Activated T-helper 1 cell treated with anti-CD3 and anti-CD28 coated beads, Interleukin-12 subunit alpha, Interleukin-12 subunit beta, Interleukin-2, Interleukin-4 antibody, amounts not matched to agents 30 ng/mL and 10 ng/mL and 1 ng/mL, durations not matched to agents 14 hours and 24 hours and 36 hours (primary cell): ENCODE data around the gene C11orf98. TPM values are rescaled to one million over a fixed set of nuclear protein-coding genes. Genes with fewer than 3 reads are reported as not detected.
A peak's percentile ranks its signal among the peaks of the same experiment; 100 is the strongest.
"Not testable (repeated sequence)": the region's sequence is repeated elsewhere in the genome, so short reads cannot be mapped to it uniquely, and the experiment has no call there.

Experiments
- DNase-seq: peaks from one replicate; pipeline ENCODE4 v3.0.0; 2021; ENCODE audit warnings: low spot score
- H3K27ac Mint-ChIP-seq: one replicate; pipeline ENCODE4 v1.8.0; 2021; ENCODE audit warnings: mild to moderate bottlenecking, mixed read lengths
- H3K27me3 Mint-ChIP-seq: one replicate; pipeline ENCODE4 v1.8.0; 2022; ENCODE audit warnings: mild to moderate bottlenecking, moderate library complexity, mixed read lengths; ENCODE audit not compliant: insufficient read depth
- H3K36me3 Mint-ChIP-seq: one replicate; pipeline ENCODE4 v1.8.0; 2021; ENCODE audit warnings: low read depth, mixed read lengths
- H3K4me1 Mint-ChIP-seq: one replicate; pipeline ENCODE4 v1.8.0; 2021; ENCODE audit warnings: low read depth, mixed read lengths
- H3K4me3 Mint-ChIP-seq: one replicate; pipeline ENCODE4 v1.8.0; 2021; ENCODE audit warnings: mild to moderate bottlenecking, moderate library complexity, mixed read lengths
- H3K9me3 Mint-ChIP-seq: one replicate; pipeline ENCODE4 v1.8.0; 2021; ENCODE audit warnings: mixed read lengths
- intact Hi-C: fragments of 100-400 bp; cut with micrococcal nuclease; formaldehyde crosslinking; loops from one replicate; pipeline ENCODE4 v1.15.1; 2024
- total RNA-seq: library from RNA; stranded (reverse); gene quantifications from 2 replicates; pipeline ENCODE4 v1.2.3, GENCODE V29; 2022

The C11orf98 gene
- total RNA-seq, 1 donor from 2014 or later, result 151 TPM

- intact Hi-C loops, result loop anchor here (5.0 kb wide), 1 partner anchor 583 kb away; the partner anchor contains the start of gene INCENP
- DNase-seq, result no peak
- Mint-ChIP-seq H3K4me3 (peak overlapping the region; percentile 89), H3K36me3 (peaks cover 23% of the 10 kb centered on the region), H3K27ac (peak overlapping the region; percentile 79), H3K27me3 (no peaks in the 10 kb centered on the region), H3K4me1 (peaks cover 44% of the 10 kb centered on the region), H3K9me3 (no peaks in the 10 kb centered on the region)
These were observed 40.4 kb upstream of the C11orf98 start for GRCh38 chr11:62705413-62705812.

GRCh38 chr11:62703921-62704320 lies 38.9 kb upstream of the C11orf98 start:
- Mint-ChIP-seq H3K36me3 (peaks cover 14% of the 10 kb centered on the region), H3K4me1 (peaks cover 29% of the 10 kb centered on the region)
- H3K4me3 Mint-ChIP-seq, H3K27ac Mint-ChIP-seq, intact Hi-C loops, DNase-seq, H3K27me3 Mint-ChIP-seq, H3K9me3 Mint-ChIP-seq: not testable (repeated sequence)

GRCh38 chr11:62702246-62702645 lies 37.2 kb upstream of the C11orf98 start:
- intact Hi-C loops, result no loop called here
- H3K27ac Mint-ChIP-seq, result no peak overlapping the region

DNA sequence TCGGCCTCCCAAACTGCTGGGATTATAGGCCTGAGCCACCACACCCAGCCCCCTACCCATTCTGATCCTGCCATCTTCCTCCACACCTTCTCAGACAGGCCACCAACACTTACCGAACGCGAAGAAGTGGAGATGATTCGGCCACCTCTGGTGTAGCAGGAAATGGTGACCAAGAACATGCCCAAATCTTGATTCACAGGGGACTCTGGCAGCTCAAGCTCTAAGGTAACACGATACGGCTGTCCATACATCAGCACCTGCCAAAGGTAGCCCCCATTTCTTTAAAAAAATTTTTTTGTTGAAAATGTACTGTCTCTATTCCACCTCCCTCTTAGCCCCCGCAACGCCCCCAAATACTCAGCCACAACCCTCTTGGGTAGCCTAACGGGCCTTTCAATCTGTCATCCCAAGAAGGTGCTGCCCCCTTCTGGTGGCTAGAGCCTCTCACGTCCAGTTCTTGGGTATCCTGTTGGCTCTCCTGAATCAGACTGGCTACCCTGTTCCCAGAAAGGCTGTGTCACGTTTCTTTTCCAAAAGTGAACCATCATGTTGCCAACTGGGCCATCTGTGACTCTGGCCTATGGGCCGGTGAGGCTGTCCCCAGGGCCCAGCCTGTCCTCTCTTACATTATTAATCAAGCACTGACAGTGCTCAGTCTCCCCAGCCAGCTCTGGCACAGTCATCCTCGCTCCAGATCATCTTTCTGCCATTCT lies 29.6 kb upstream of the C11orf98 start:
- Mint-ChIP-seq H3K4me1 (peaks cover 8% of the 10 kb centered on the region), H3K27ac (peak overlapping the region; percentile 71), H3K9me3 (no peaks in the 10 kb centered on the region), H3K36me3 (peaks cover 16% of the 10 kb centered on the region), H3K4me3 (no peak overlapping the region), H3K27me3 (no peaks in the 10 kb centered on the region)
- DNase-seq, result peak; percentile 61
- intact Hi-C loops, result loop anchor here (1.0 kb wide), 4 partner anchors 15 to 314 kb away; partner anchors contain the start of gene UBXN1

More at GRCh38 chr11:62702246-62702645, 37.2 kb upstream of the C11orf98 start:
- H3K9me3 Mint-ChIP-seq, result no peaks in the 10 kb centered on the region
- no peaks in the 10 kb centered on the region for H3K27me3 Mint-ChIP-seq
- peaks cover 16% of the 10 kb centered on the region for H3K4me1 Mint-ChIP-seq
- no peak overlapping the region for H3K4me3 Mint-ChIP-seq
- no peak for DNase-seq
- H3K36me3 Mint-ChIP-seq, result peaks cover 14% of the 10 kb centered on the region

DNA sequence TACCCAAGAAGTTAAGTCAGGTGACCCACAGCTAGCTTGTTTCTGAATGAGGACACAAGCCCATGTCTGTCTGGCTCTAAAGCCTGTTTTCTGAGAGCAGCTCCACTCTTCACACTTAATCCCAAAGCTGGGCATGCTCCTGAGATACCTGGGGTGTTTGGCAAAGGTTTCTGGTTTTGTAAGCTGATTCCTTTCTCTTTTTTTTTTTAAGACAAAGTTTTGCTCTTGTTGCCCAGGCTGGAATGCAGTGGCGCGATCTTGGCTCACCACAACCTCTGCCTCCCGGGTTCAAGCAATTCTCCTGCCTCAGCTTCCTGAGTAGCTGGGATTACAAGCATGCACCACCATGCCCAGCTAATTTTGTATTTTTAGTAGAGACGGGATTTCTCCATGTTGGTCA lies 28.6 kb upstream of the C11orf98 start:
- H3K27ac Mint-ChIP-seq, H3K27me3 Mint-ChIP-seq, DNase-seq, H3K9me3 Mint-ChIP-seq, H3K4me3 Mint-ChIP-seq, H3K4me1 Mint-ChIP-seq: not testable (repeated sequence)
- intact Hi-C loops, result loop anchor here (1.0 kb wide), 4 partner anchors 14 to 313 kb away; partner anchors contain the start of gene UBXN1
- peaks cover 19% of the 10 kb centered on the region for H3K36me3 Mint-ChIP-seq

DNA sequence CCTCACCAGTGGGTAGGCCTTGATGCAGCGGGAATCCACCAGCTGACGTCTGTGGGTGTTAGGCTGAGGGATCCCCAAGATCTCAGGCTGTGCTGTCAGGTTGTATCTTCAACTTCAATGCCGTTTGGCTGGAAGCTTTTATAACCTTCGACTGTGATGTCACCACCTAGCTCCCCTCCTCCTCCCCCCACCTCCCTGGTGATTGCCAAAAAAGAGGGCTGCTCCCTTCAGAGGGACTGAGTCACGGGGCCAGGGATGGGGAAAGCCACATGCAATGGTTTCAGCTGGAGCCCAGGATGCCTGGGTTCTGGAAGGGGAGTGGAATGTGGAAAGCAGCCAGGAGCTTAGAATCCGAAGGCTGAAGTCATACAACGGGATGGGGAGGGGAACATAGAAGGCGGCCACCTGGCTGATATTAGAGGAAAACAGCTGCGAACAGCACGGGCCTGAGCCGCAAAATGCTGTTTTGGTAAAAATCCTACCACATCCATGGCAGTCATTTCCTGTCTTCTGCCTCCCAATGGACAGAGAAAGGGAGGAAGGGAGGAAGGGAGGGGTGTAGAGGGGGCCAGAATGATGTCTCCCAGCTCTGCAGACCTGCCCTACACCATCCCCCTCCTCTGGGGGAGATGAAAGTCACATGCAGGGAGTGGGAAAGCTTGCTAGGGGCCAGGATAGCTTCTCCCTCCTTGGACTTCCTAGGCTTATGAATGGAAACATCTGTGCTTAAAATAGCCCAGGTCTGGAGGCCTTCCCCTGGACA lies 24.6 kb upstream of the C11orf98 start, which contains the start of gene LRRN4CL:
TSS of gene LRRN4CL (minus strand) at position 110 of the 763 bp plus-strand sequence. CDS start 1,022 bp downstream, outside the sequence.
- Mint-ChIP-seq H3K36me3 (peaks cover 17% of the 10 kb centered on the region), H3K9me3 (no peaks in the 10 kb centered on the region), H3K27me3 (peaks cover 6% of the 10 kb centered on the region), H3K27ac (no peak within 1 kb of the TSS), H3K4me3 (no peak within 1 kb of the TSS), H3K4me1 (peaks cover 2% of the 10 kb centered on the region)
- no peak for DNase-seq
- intact Hi-C loops, result no loop called here

GRCh38 chr11:62688491-62688890 lies 23.5 kb upstream of the C11orf98 start:
- no peak for DNase-seq
- H3K4me1 Mint-ChIP-seq, result no peaks in the 10 kb centered on the region

GRCh38 chr11:62687508-62688396 lies 22.7 kb upstream of the C11orf98 start:
- Mint-ChIP-seq H3K27ac (no peak overlapping the region), H3K27me3 (peaks cover 6% of the 10 kb centered on the region), H3K36me3 (peaks cover 14% of the 10 kb centered on the region), H3K4me1 (no peaks in the 10 kb centered on the region), H3K9me3 (no peaks in the 10 kb centered on the region), H3K4me3 (no peak overlapping the region)
- intact Hi-C loops, result no loop called here
- no peak for DNase-seq

More at GRCh38 chr11:62688491-62688890, 23.5 kb upstream of the C11orf98 start:
- Mint-ChIP-seq H3K4me3 (no peak overlapping the region), H3K9me3 (no peaks in the 10 kb centered on the region), H3K27me3 (peaks cover 6% of the 10 kb centered on the region), H3K36me3 (peaks cover 17% of the 10 kb centered on the region), H3K27ac (no peak overlapping the region)
- intact Hi-C loops, result no loop called here

DNA sequence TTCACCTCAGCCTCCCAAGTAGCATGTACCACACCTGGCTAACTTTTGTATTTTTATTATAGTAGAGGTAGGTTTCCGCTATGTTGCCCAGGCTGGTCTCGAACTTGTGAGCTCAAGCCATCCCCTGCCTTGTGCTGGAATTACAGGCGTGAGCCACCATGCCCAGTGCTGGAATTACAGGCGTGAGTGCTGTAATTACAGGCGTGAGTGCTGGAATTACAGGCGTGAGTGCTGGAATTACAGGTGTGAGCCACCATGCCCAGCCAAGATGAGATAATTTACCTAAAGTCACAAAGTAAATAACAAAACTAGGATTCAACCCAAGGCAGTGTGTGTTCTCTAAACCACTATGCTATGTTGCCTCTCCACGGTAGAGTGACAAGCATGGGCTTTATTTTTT lies 17.5 kb upstream of the C11orf98 start:
- no peak overlapping the region for H3K27ac Mint-ChIP-seq
- no peak overlapping the region for H3K4me3 Mint-ChIP-seq
- no peaks in the 10 kb centered on the region for H3K27me3 Mint-ChIP-seq
- H3K4me1 Mint-ChIP-seq, result peaks cover 21% of the 10 kb centered on the region
- H3K36me3 Mint-ChIP-seq, result peaks cover 7% of the 10 kb centered on the region
- no peaks in the 10 kb centered on the region for H3K9me3 Mint-ChIP-seq
- intact Hi-C loops, result no loop called here
- DNase-seq, result no peak

- Mint-ChIP-seq H3K36me3 (peaks cover 13% of the 10 kb centered on the region), H3K4me1 (peaks cover 30% of the 10 kb centered on the region), H3K9me3 (no peaks in the 10 kb centered on the region), H3K27me3 (no peaks in the 10 kb centered on the region), H3K4me3 (peak overlapping the region; percentile 72), H3K27ac (peak overlapping the region; percentile 67)
- no peak for DNase-seq
- intact Hi-C loops, result no loop called here
These were observed 15.8 kb upstream of the C11orf98 start for GRCh38 chr11:62680825-62681240.

- intact Hi-C loops, result loop anchor here (1.0 to 10.0 kb wide), 9 partner anchors 8 to 254 kb away; partner anchors contain the start of genes C11orf98, CSKMT, HNRNPUL2 and INTS5
- Mint-ChIP-seq H3K4me1 (peaks cover 36% of the 10 kb centered on the region), H3K27ac (peak within 1 kb of the TSS; percentile 82), H3K4me3 (peak within 1 kb of the TSS; percentile 80), H3K27me3 (no peaks in the 10 kb centered on the region), H3K36me3 (peaks cover 16% of the 10 kb centered on the region), H3K9me3 (no peaks in the 10 kb centered on the region)
- peak; percentile 79 for DNase-seq
These were observed 14.0 kb upstream of the C11orf98 start, which contains the start of gene UBXN1 for GRCh38 chr11:62678770-62679696. TSS of gene UBXN1 (minus strand) at chr11:62679073. CDS start at chr11:62678923, 150 bp downstream.
